ENCODE data around the gene CCDC201. TPM values are rescaled to one million over a fixed set of nuclear protein-coding genes. Genes with fewer than 3 reads are reported as not detected.

Gene CCDC201
- total RNA-seq, 2 experiments from 2014 or later: not detected

DNA sequence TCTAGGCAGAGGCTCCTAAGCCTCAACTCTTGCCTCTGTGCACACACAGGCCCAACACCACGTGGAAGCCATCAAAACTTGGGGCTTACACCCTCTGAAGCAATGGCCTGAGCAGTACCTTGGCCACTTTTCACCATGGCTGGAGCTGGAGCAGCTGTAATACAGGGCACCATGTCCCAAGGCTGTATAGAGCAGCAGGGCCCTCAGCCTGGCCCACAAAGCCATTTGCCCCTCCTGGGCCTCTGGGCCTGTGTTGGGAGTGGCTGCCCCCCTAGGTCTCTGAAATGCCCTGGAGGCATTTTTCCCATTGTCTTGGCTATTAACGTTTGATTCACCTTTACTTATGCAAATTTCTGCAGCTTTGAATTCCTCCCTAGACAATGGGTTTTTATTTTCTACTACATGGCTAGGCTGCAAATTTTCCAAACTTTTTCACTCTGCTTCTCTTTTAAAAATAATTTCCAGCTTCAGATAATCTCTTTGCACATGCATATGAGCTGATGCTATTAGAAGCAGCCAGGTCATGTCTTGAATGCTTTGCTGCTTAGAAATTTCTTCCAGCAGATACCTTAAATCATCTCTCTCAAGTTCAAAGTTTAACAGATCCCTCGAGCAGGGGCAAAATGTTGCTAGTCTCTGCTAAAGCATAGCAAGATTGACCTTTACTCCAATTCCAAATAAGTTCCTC is 5.7 kb upstream of the CCDC201 start:
- Histone ChIP-seq H3K9me3 (ENCODE audit: control insufficient read depth in 1 of 2, insufficient read depth in 1 of 2, low read length in 2 of 2) (peaks cover 12 to 18% of the 10 kb centered on the region in 2 experiments), H3K27me3 (ENCODE audit: control insufficient read depth in 1 of 2, insufficient read depth in 2 of 2, low read length in 2 of 2) (no peaks in the 10 kb centered on the region), H3K36me3 (ENCODE audit: insufficient read depth, low read length) (no peaks in the 10 kb centered on the region), H3K27ac (ENCODE audit: low read depth in 1 of 2, low read length in 2 of 2) (no peak overlapping the region), H3K4me1 (ENCODE audit: insufficient read depth, low read length) (no peaks in the 10 kb centered on the region), H3K4me3 (ENCODE audit: low read length) (no peak overlapping the region)
- H3K9me3 Mint-ChIP-seq: peaks cover 4% of the 10 kb centered on the region
- TF ChIP-seq, protein P1, sequence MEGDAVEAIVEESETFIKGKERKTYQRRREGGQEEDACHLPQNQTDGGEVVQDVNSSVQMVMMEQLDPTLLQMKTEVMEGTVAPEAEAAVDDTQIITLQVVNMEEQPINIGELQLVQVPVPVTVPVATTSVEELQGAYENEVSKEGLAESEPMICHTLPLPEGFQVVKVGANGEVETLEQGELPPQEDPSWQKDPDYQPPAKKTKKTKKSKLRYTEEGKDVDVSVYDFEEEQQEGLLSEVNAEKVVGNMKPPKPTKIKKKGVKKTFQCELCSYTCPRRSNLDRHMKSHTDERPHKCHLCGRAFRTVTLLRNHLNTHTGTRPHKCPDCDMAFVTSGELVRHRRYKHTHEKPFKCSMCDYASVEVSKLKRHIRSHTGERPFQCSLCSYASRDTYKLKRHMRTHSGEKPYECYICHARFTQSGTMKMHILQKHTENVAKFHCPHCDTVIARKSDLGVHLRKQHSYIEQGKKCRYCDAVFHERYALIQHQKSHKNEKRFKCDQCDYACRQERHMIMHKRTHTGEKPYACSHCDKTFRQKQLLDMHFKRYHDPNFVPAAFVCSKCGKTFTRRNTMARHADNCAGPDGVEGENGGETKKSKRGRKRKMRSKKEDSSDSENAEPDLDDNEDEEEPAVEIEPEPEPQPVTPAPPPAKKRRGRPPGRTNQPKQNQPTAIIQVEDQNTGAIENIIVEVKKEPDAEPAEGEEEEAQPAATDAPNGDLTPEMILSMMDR (IDR thresholded peaks at IDR 0.05): no peak
- H3K4me3 Mint-ChIP-seq: no peak overlapping the region
- H3K36me3 Mint-ChIP-seq (ENCODE audit: low read depth): no peaks in the 10 kb centered on the region
- intact Hi-C loops (cut with DNase I, micrococcal nuclease): no loop called here
- no peak for DNase-seq
- ChIA-PET CTCF (no interaction called here), POLR2A (no interaction called here)
- H3K27me3 Mint-ChIP-seq: peaks cover 9% of the 10 kb centered on the region
- no peak overlapping the region for H3K27ac Mint-ChIP-seq
- ATAC-seq (ENCODE audit: poor library complexity): no peak
- H3K4me1 Mint-ChIP-seq (ENCODE audit: low read depth): no peaks in the 10 kb centered on the region

DNA sequence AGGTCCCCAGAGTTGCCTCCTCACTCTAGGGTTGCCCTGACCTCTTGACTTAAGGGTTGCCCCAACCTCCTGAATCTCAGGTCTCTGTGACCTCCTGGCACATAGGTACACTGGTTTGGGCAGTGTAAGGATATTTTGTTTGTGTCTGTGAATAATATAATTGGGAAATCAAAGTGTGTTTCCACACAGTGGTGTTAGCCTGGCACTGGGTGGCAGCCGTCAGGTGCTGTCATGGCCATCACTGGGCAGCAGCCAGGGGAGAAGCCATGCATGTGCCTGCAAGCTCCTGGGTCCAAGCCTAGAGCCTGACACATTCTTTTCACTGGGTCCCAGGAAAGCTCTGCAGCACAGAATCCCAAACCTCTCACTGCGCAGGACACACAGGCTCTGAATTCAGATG is 3.6 kb upstream of the CCDC201 start:
- Histone ChIP-seq H3K4me3 (ENCODE audit: low read length) (no peak overlapping the region), H3K36me3 (ENCODE audit: insufficient read depth, low read length) (no peaks in the 10 kb centered on the region), H3K27ac (ENCODE audit: low read depth in 1 of 2, low read length in 2 of 2) (no peak overlapping the region), H3K4me1 (ENCODE audit: insufficient read depth, low read length) (no peaks in the 10 kb centered on the region), H3K27me3 (ENCODE audit: control insufficient read depth in 1 of 2, insufficient read depth in 2 of 2, low read length in 2 of 2) (peaks cover 0 to 4% of the 10 kb centered on the region in 2 experiments), H3K9me3 (ENCODE audit: control insufficient read depth in 1 of 2, insufficient read depth in 1 of 2, low read length in 2 of 2) (peaks cover 12 to 21% of the 10 kb centered on the region in 2 experiments)
- TF ChIP-seq, protein P1 (IDR thresholded peaks at IDR 0.05): no peak
- Mint-ChIP-seq H3K27me3 (no peaks in the 10 kb centered on the region), H3K27ac (no peak overlapping the region), H3K36me3 (ENCODE audit: low read depth) (no peaks in the 10 kb centered on the region), H3K4me1 (ENCODE audit: low read depth) (no peaks in the 10 kb centered on the region), H3K9me3 (peaks cover 4% of the 10 kb centered on the region), H3K4me3 (no peak overlapping the region)
- ChIA-PET POLR2A (no interaction called here), CTCF (no interaction called here)
- intact Hi-C loops (cut with DNase I, micrococcal nuclease): no loop called here
- DNase-seq: no peak
- no peak for ATAC-seq (ENCODE audit: poor library complexity)

DNA sequence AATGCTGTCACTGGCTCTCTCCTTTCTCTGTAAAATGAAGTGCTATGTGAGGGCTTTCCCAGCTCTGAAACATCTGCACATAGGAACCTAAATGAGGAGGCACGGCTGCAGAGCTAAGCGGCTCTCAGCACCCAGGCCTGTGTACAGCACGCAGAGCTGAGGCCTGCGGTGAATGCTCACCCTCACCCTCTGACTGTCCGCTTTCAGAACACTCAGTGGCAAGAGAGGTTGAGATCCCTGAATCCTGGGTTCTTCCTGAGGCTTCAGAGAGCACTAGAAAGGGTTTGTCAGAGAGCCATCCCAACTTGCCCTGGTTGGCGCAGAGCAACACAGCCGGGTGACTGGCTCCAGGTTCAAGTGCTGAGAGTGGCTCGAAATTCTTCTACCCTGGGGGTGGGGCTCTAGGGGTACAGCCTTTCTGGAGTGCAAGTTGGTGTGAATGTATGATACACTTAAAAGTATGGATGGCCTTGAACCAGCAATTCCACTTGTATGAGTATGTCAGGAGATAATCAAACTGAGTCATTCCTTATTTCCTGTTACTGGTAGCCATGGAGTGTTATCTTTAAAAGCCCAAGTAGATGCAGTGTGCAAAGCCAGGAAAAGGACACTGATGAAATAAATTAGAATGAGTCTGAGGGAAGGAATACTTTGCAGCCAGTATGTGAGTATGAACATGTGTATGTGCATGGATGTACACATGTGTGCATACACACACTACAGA is 1.7 kb upstream of the CCDC201 start:
- Histone ChIP-seq H3K27ac (ENCODE audit: low read depth in 1 of 2, low read length in 2 of 2) (no peak overlapping the region), H3K27me3 (ENCODE audit: control insufficient read depth in 1 of 2, insufficient read depth in 2 of 2, low read length in 2 of 2) (peaks cover 0 to 4% of the 10 kb centered on the region in 2 experiments), H3K4me1 (ENCODE audit: insufficient read depth, low read length) (no peaks in the 10 kb centered on the region), H3K4me3 (ENCODE audit: low read length) (no peak overlapping the region), H3K9me3 (ENCODE audit: control insufficient read depth in 1 of 2, insufficient read depth in 1 of 2, low read length in 2 of 2) (peaks cover 12 to 16% of the 10 kb centered on the region in 2 experiments), H3K36me3 (ENCODE audit: insufficient read depth, low read length) (no peaks in the 10 kb centered on the region)
- DNase-seq (no peak), ATAC-seq (ENCODE audit: poor library complexity) (no peak)
- Mint-ChIP-seq H3K36me3 (ENCODE audit: low read depth) (no peaks in the 10 kb centered on the region), H3K9me3 (peaks cover 4% of the 10 kb centered on the region), H3K27me3 (no peaks in the 10 kb centered on the region), H3K4me3 (no peak overlapping the region), H3K27ac (no peak overlapping the region), H3K4me1 (ENCODE audit: low read depth) (no peaks in the 10 kb centered on the region)
- TF ChIP-seq, protein P1 (IDR thresholded peaks at IDR 0.05): no peak
- POLR2A ChIA-PET: no interaction called here
- CTCF ChIA-PET: no interaction called here
- intact Hi-C loops (cut with DNase I, micrococcal nuclease): no loop called here
